Lower leg skin (tissue), 3 donors: Measurements from ENCODE around the gene ABCA6.

Experiments
- POLR2A ChIP-seq, 2 donors: fragments of 450-650 bp; IDR thresholded peaks; one replicate each; pipeline ENCODE4 v1.6.1; 2016 to 2017; ENCODE audit warnings: antibody characterized with exemption in 2 of 2, mild to moderate bottlenecking in 1 of 2, moderate library complexity in 1 of 2
- TF ChIP-seq, protein P1 (sequence below), 3 donors: fragments of 450-650 bp; IDR thresholded peaks; one replicate each; pipeline ENCODE4 v1.5.1; 2016; ENCODE audit warnings: antibody characterized with exemption in 3 of 3, mild to moderate bottlenecking in 3 of 3, moderate library complexity in 2 of 3

DNA sequence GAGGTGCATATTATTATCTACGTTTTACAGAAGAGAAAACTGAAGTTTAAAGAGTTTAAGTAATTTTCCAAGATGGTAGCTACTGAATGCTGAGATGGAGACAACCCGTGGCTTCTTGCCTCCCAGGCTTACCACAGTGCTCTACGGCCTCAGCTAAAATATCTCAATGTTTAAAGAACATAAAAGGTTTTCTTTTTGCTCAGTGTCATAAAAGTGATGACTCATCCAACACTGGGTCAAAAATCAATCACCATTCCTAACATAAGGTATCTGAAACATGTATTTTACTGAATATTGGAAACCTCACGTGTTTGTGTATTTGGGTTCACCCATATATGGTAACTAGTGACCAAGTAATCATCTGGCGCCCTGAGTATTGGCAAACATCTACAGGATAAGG, 99.4 kb downstream of the ABCA6 start:
- TF ChIP-seq, protein P1, sequence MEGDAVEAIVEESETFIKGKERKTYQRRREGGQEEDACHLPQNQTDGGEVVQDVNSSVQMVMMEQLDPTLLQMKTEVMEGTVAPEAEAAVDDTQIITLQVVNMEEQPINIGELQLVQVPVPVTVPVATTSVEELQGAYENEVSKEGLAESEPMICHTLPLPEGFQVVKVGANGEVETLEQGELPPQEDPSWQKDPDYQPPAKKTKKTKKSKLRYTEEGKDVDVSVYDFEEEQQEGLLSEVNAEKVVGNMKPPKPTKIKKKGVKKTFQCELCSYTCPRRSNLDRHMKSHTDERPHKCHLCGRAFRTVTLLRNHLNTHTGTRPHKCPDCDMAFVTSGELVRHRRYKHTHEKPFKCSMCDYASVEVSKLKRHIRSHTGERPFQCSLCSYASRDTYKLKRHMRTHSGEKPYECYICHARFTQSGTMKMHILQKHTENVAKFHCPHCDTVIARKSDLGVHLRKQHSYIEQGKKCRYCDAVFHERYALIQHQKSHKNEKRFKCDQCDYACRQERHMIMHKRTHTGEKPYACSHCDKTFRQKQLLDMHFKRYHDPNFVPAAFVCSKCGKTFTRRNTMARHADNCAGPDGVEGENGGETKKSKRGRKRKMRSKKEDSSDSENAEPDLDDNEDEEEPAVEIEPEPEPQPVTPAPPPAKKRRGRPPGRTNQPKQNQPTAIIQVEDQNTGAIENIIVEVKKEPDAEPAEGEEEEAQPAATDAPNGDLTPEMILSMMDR (IDR thresholded peaks at IDR 0.05) = no peak
- TF ChIP-seq POLR2A (IDR thresholded peaks at IDR 0.05) = no peak
